Measurements from ENCODE around the gene IQSEC1.
A peak's percentile ranks its signal among the peaks of the same experiment; 100 is the strongest.

The IQSEC1 gene

DNA sequence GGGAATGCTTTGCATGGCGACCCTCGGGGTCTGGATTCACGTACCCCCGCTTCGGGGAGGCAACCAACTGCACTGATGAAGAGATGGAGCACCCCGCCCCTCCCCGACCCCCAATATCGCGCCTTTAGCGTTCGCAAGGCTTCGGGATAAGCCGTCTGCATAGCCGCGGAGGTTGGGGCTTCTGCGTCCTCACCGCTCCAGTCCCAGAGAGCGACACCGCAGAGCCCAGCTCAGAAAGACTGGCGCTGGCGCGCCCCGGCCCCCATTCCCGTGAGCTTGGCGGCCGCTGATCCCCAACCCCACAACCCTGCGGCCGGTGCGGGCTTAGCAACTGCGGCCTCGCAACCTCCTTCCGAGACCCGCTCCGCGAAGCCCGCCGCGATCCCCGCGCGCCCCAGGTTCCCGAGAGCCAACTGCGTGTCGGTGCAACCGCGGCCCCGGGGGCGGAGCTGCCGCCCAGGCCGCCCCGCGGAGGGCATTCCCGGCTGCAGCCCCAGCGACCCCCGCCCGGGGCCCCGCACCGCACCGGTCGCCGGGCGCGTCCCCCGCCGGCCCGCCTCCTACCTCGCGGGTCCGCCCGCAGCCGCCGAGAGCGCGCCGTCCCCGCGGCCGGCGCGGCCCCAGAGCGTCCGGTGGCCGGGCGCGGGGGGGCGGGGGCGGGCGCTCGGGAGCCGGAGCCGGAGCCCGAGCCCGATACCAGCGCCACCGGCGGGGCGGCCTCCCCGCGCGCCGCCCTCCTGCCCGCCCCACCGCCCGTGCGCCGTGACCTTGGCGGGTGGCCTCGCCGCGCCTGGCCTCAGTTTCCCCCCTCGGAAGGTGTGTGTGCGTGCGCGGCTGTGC, 79.5 kb downstream of the IQSEC1 start:
- DNase-seq (ENCODE audit: low spot score) = no peak
- Histone ChIP-seq H4K8ac (ENCODE audit: low read depth, low read length) (no peak overlapping the region), H3K14ac (ENCODE audit: low read length) (peak overlapping the region; percentile 78), H2AK5ac (ENCODE audit: low read depth, low read length) (peak overlapping the region; percentile 98), H3K18ac (ENCODE audit: low read length) (peak overlapping the region; percentile 98), H3K4me1 (ENCODE audit: control insufficient read depth in 2 of 2, insufficient read depth in 1 of 2, low read depth in 1 of 2, low read length in 2 of 2) (peaks cover 25% of the 10 kb centered on the region in 2 donors), H3K9me3 (replicated peaks in 1 of 2; ENCODE audit: control insufficient read depth in 2 of 2, insufficient read depth in 1 of 2, low read depth in 1 of 2, low read length in 2 of 2) (no peaks in the 10 kb centered on the region), H3K36me3 (replicated peaks in 1 of 2; ENCODE audit: control insufficient read depth in 2 of 2, insufficient read depth in 2 of 2, low read length in 2 of 2) (no peaks in the 10 kb centered on the region), H3K4me3 (ENCODE audit: low read length in 2 of 2) (peak overlapping the region; percentile 53 to 83), H2BK5ac (ENCODE audit: low read length) (peak overlapping the region; percentile 71), H3K9ac (ENCODE audit: low read depth, low read length, poor library complexity) (peak overlapping the region; percentile 89), H4K91ac (ENCODE audit: low read depth, low read length, poor library complexity) (no peak overlapping the region), H3K23ac (ENCODE audit: low read depth, low read length, poor library complexity) (peak overlapping the region; percentile 76), H3K27me3 (ENCODE audit: control insufficient read depth in 3 of 3, insufficient read depth in 3 of 3, low read depth in 1 of 3, low read length in 3 of 3) (no peaks in the 10 kb centered on the region), H2BK12ac (ENCODE audit: low read length) (no peak overlapping the region), H2BK120ac (ENCODE audit: low read depth, low read length) (peak overlapping the region; percentile 93), H2BK15ac (ENCODE audit: low read length) (peak overlapping the region; percentile 96), H3K4me2 (ENCODE audit: insufficient read depth, low read length, poor library complexity, severe bottlenecking) (peak overlapping the region; percentile 99), H3K4ac (ENCODE audit: low read length) (no peak overlapping the region), H3K27ac (replicated peaks; ENCODE audit: low read length) (peak overlapping the region; percentile 36), H3K79me1 (ENCODE audit: low read depth, low read length) (peaks cover 6% of the 10 kb centered on the region), H2AFZ (ENCODE audit: low read length) (peak overlapping the region; percentile 95)
- no CpG with 5 or more reads among the region's 114 CpGs for WGBS, 2 donors (ENCODE audit: extremely low coverage in 2 of 2, insufficient read length in 2 of 2, insufficient replicate concordance in 1 of 2)

GRCh38 chr3:12992629-12993516, 80.4 kb downstream of the IQSEC1 start:
- no peak overlapping the region for H3K4ac ChIP-seq (ENCODE audit: low read length)
- H3K4me3 ChIP-seq (ENCODE audit: low read length in 2 of 2) = peak overlapping the region; percentile 53 to 83
- peak overlapping the region; percentile 83 for H3K14ac ChIP-seq (ENCODE audit: low read length)
- peak overlapping the region; percentile 87 for H3K9ac ChIP-seq (ENCODE audit: low read depth, low read length, poor library complexity)
- H2BK120ac ChIP-seq (ENCODE audit: low read depth, low read length) = peak overlapping the region; percentile 93
- H2BK15ac ChIP-seq (ENCODE audit: low read length) = peak overlapping the region; percentile 89
- no peaks in the 10 kb centered on the region for H3K36me3 ChIP-seq (replicated peaks in 1 of 2; ENCODE audit: control insufficient read depth in 2 of 2, insufficient read depth in 2 of 2, low read length in 2 of 2)
- peak overlapping the region; percentile 71 for H2BK5ac ChIP-seq (ENCODE audit: low read length)
- WGBS, 2 donors (ENCODE audit: extremely low coverage in 2 of 2, insufficient read length in 2 of 2, insufficient replicate concordance in 1 of 2) = no CpG with 5 or more reads among the region's 24 CpGs
- peak overlapping the region; percentile 15 for H2AK5ac ChIP-seq (ENCODE audit: low read depth, low read length)
- H4K8ac ChIP-seq (ENCODE audit: low read depth, low read length) = no peak overlapping the region
- no peaks in the 10 kb centered on the region for H3K27me3 ChIP-seq (ENCODE audit: control insufficient read depth in 3 of 3, insufficient read depth in 3 of 3, low read depth in 1 of 3, low read length in 3 of 3)
- H3K27ac ChIP-seq (replicated peaks; ENCODE audit: low read length) = peak overlapping the region; percentile 51
- H2AFZ ChIP-seq (ENCODE audit: low read length) = peak overlapping the region; percentile 90
- peak; percentile 61 for DNase-seq (ENCODE audit: low spot score)
- peaks cover 6% of the 10 kb centered on the region for H3K79me1 ChIP-seq (ENCODE audit: low read depth, low read length)
- no peaks in the 10 kb centered on the region for H3K9me3 ChIP-seq (replicated peaks in 1 of 2; ENCODE audit: control insufficient read depth in 2 of 2, insufficient read depth in 1 of 2, low read depth in 1 of 2, low read length in 2 of 2)
- H4K91ac ChIP-seq (ENCODE audit: low read depth, low read length, poor library complexity) = no peak overlapping the region
- no peak overlapping the region for H2BK12ac ChIP-seq (ENCODE audit: low read length)
- H3K4me1 ChIP-seq (ENCODE audit: control insufficient read depth in 2 of 2, insufficient read depth in 1 of 2, low read depth in 1 of 2, low read length in 2 of 2) = peaks cover 25% of the 10 kb centered on the region in 2 donors
- peak overlapping the region; percentile 50 for H3K18ac ChIP-seq (ENCODE audit: low read length)
- H3K23ac ChIP-seq (ENCODE audit: low read depth, low read length, poor library complexity) = peak overlapping the region; percentile 46
- H3K4me2 ChIP-seq (ENCODE audit: insufficient read depth, low read length, poor library complexity, severe bottlenecking) = peak overlapping the region; percentile 99

- Histone ChIP-seq H3K18ac (ENCODE audit: low read length) (no peak overlapping the region), H3K9ac (ENCODE audit: low read depth, low read length, poor library complexity) (peak overlapping the region; percentile 53), H3K4me3 (ENCODE audit: low read length in 2 of 2) (no peak overlapping the region), H3K27ac (replicated peaks; ENCODE audit: low read length) (no peak overlapping the region), H2AFZ (ENCODE audit: low read length) (no peak overlapping the region), H3K4ac (ENCODE audit: low read length) (no peak overlapping the region), H3K4me2 (ENCODE audit: insufficient read depth, low read length, poor library complexity, severe bottlenecking) (no peak overlapping the region), H3K36me3 (replicated peaks in 1 of 2; ENCODE audit: control insufficient read depth in 2 of 2, insufficient read depth in 2 of 2, low read length in 2 of 2) (no peaks in the 10 kb centered on the region), H2BK5ac (ENCODE audit: low read length) (no peak overlapping the region), H4K91ac (ENCODE audit: low read depth, low read length, poor library complexity) (no peak overlapping the region), H3K14ac (ENCODE audit: low read length) (no peak overlapping the region), H2BK120ac (ENCODE audit: low read depth, low read length) (no peak overlapping the region), H3K79me1 (ENCODE audit: low read depth, low read length) (peaks cover 8% of the 10 kb centered on the region), H2BK15ac (ENCODE audit: low read length) (peak overlapping the region; percentile 53), H3K23ac (ENCODE audit: low read depth, low read length, poor library complexity) (no peak overlapping the region), H4K8ac (ENCODE audit: low read depth, low read length) (no peak overlapping the region), H3K4me1 (ENCODE audit: control insufficient read depth in 2 of 2, insufficient read depth in 1 of 2, low read depth in 1 of 2, low read length in 2 of 2) (peaks cover 25% of the 10 kb centered on the region in 2 donors), H2BK12ac (ENCODE audit: low read length) (no peak overlapping the region), H3K27me3 (ENCODE audit: control insufficient read depth in 3 of 3, insufficient read depth in 3 of 3, low read depth in 1 of 3, low read length in 3 of 3) (no peaks in the 10 kb centered on the region), H2AK5ac (ENCODE audit: low read depth, low read length) (peak overlapping the region; percentile 20), H3K9me3 (replicated peaks in 1 of 2; ENCODE audit: control insufficient read depth in 2 of 2, insufficient read depth in 1 of 2, low read depth in 1 of 2, low read length in 2 of 2) (peaks cover 0 to 5% of the 10 kb centered on the region in 2 donors)
- no CpG with 5 or more reads among the region's 9 CpGs for WGBS, 2 donors (ENCODE audit: extremely low coverage in 2 of 2, insufficient read length in 2 of 2, insufficient replicate concordance in 1 of 2)
- DNase-seq (ENCODE audit: low spot score) = no peak
Measured at GRCh38 chr3:12991861-12992281, 81.4 kb downstream of the IQSEC1 start.

DNA sequence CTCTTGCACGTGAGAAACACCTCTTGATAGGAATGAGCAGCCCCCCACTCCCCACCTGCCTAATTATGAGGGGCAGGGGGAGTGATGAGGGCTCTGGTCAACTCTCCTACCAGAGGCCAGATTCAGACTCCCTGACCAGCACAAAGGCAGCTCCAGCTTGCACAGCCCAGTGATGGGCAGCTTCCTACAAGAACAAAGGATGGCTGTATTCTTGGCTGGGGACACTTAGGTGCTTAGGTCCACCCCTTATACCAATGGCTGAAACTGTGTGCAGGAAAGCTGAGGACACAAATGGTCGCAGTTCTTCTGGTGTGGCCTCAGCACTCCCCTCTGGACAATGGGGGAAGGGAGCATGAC, 81.8 kb downstream of the IQSEC1 start:
- Histone ChIP-seq H2AK5ac (ENCODE audit: low read depth, low read length) (peak overlapping the region; percentile 27), H3K4me1 (ENCODE audit: control insufficient read depth in 2 of 2, insufficient read depth in 1 of 2, low read depth in 1 of 2, low read length in 2 of 2) (peaks cover 25% of the 10 kb centered on the region in 2 donors), H3K27ac (replicated peaks; ENCODE audit: low read length) (no peak overlapping the region), H3K14ac (ENCODE audit: low read length) (no peak overlapping the region), H3K4me2 (ENCODE audit: insufficient read depth, low read length, poor library complexity, severe bottlenecking) (no peak overlapping the region), H3K18ac (ENCODE audit: low read length) (no peak overlapping the region), H3K79me1 (ENCODE audit: low read depth, low read length) (peaks cover 8% of the 10 kb centered on the region), H3K9ac (ENCODE audit: low read depth, low read length, poor library complexity) (peak overlapping the region; percentile 53), H2AFZ (ENCODE audit: low read length) (no peak overlapping the region), H2BK15ac (ENCODE audit: low read length) (peak overlapping the region; percentile 53), H2BK120ac (ENCODE audit: low read depth, low read length) (no peak overlapping the region), H3K36me3 (replicated peaks in 1 of 2; ENCODE audit: control insufficient read depth in 2 of 2, insufficient read depth in 2 of 2, low read length in 2 of 2) (no peaks in the 10 kb centered on the region), H2BK5ac (ENCODE audit: low read length) (no peak overlapping the region), H2BK12ac (ENCODE audit: low read length) (no peak overlapping the region), H4K91ac (ENCODE audit: low read depth, low read length, poor library complexity) (no peak overlapping the region), H3K23ac (ENCODE audit: low read depth, low read length, poor library complexity) (no peak overlapping the region), H4K8ac (ENCODE audit: low read depth, low read length) (no peak overlapping the region), H3K4me3 (ENCODE audit: low read length in 2 of 2) (no peak overlapping the region), H3K4ac (ENCODE audit: low read length) (no peak overlapping the region), H3K9me3 (replicated peaks in 1 of 2; ENCODE audit: control insufficient read depth in 2 of 2, insufficient read depth in 1 of 2, low read depth in 1 of 2, low read length in 2 of 2) (peaks cover 0 to 5% of the 10 kb centered on the region in 2 donors), H3K27me3 (ENCODE audit: control insufficient read depth in 3 of 3, insufficient read depth in 3 of 3, low read depth in 1 of 3, low read length in 3 of 3) (no peaks in the 10 kb centered on the region)
- WGBS, 2 donors (ENCODE audit: extremely low coverage in 2 of 2, insufficient read length in 2 of 2, insufficient replicate concordance in 1 of 2) = no CpG with 5 or more reads among the region's 2 CpGs
- no peak for DNase-seq (ENCODE audit: low spot score)
